Uterus (tissue), 4 donors: ENCODE measurements around the gene DNM1. TPM values are rescaled to one million over a fixed set of nuclear protein-coding genes. Genes with fewer than 3 reads are reported as not detected.
A peak's percentile ranks its signal among the peaks of the same experiment; 100 is the strongest.

Experiments
- DNase-seq, 2 donors: peaks; one replicate each; pipeline ENCODE4 v3.0.0-alpha.2; 2019 to 2020
- H3K27ac ChIP-seq, 2 donors: fragments of 200-600 bp; sonication (generic); 1 replicate in 1 of 2; 2 replicates in 1 of 2; pipeline ENCODE4 v1.5.1; 2016 to 2018
- H3K27me3 ChIP-seq, 2 donors: fragments of 200-600 bp; sonication (generic); one replicate each; pipeline ENCODE4 v1.5.1; 2018 to 2019; ENCODE audit warnings: control low read depth in 1 of 2
- H3K36me3 ChIP-seq, 2 donors: fragments of 200-600 bp; sonication (generic); one replicate each; pipeline ENCODE4 v1.5.1; 2019; ENCODE audit warnings: control low read depth in 1 of 2
- H3K4me1 ChIP-seq, 2 donors: fragments of 200-600 bp; sonication (generic); one replicate each; pipeline ENCODE4 v1.5.1; 2018 to 2019; ENCODE audit warnings: control low read depth in 1 of 2
- H3K4me3 ChIP-seq, 2 donors: fragments of 200-600 bp; sonication (generic); 1 replicate in 1 of 2; 2 replicates in 1 of 2; pipeline ENCODE4 v1.5.1; 2018 to 2019; ENCODE audit warnings: mild to moderate bottlenecking in 1 of 2
- H3K9me3 ChIP-seq, 2 donors: fragments of 200-600 bp; sonication (generic); one replicate each; pipeline ENCODE4 v1.5.1; 2019; ENCODE audit warnings: control low read depth in 1 of 2
- POLR2A ChIP-seq, 2 donors: fragments of 450-650 bp; IDR thresholded peaks; one replicate each; pipeline ENCODE4 v1.6.1; 2016; ENCODE audit warnings: antibody characterized with exemption in 2 of 2, mild to moderate bottlenecking in 1 of 2, moderate library complexity in 1 of 2
- intact Hi-C: fragments of 100-400 bp; cut with DNase I; formaldehyde crosslinking; loops from one replicate; pipeline ENCODE4 v1.15.1; 2023; ENCODE audit warnings: low total_unique reads
- total RNA-seq, 4 donors: library from RNA; depleted of rRNA in 3 of 4; stranded (reverse); fragments of >200 nt in 3 of 4; gene quantifications; one replicate each; pipeline versions ENCODE4 v1.1.0 to v1.2.4, GENCODE V29; 2014 to 2023
- TF ChIP-seq, protein P1 (sequence below), 4 experiments: fragments of 200-600 bp in 2 of 4; fragments of 450-650 bp in 2 of 4; sonication (generic) in 2 of 4; IDR thresholded peaks; one replicate each; pipeline ENCODE4 v1.5.1; 2016 to 2019; ENCODE audit warnings: antibody characterized with exemption in 4 of 4, mild to moderate bottlenecking in 2 of 4, moderate library complexity in 1 of 4
- donor health status: DM: yes; HTN: yes; CAD: no.

The DNM1 gene
- total RNA-seq, 4 donors from 2014 or later, result 5.0 to 71.5 (median 31.0) TPM

DNA sequence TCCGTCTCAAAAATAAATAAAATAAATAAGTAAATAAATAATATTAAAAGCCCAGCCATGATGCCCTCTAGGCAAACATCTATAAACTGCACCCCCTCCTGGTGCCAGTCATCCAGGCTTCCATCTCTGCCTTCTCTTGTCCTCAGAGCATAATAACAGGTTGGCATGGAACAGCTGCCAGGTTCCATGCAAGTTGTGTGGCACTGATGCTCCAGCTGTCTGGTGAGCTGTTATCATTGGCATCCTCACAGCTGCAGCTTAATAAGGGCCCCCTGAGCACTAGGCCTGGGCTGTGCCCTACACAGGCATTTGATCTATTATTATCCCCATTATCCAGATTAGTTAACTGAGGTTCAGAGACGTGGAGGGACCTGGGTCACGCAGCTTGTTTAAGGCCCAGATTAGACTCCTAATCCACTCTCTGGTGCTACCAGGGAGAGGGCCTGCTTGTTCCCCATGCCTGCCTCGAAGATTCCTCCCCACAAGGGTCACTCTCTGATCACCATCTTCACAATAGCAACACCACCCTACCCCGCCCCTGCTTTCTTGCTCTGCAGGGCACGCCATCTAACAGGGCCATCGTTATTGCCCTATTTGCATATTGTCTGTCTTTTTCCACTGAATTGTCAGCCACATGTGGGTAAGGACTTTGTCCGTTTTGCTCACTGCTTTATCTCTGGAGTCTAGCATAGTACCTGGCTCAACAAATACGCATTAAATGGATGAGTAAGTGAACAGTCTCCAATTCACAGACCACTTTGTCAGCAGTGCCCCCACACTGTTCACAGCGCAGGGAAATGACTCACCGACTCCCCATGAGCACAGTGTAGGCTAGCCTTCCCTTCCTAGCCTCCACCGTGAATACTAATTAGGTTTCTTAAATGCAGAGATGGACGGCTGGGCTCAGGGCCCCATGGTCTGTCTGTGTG, 1.5 kb upstream of the DNM1 start:
- H3K4me1 ChIP-seq, result peaks cover 0 to 8% of the 10 kb centered on the region in 2 donors
- no peak overlapping the region for H3K27ac ChIP-seq
- no peaks in the 10 kb centered on the region for H3K27me3 ChIP-seq
- H3K36me3 ChIP-seq, result no peaks in the 10 kb centered on the region
- DNase-seq, result no peak
- no peak overlapping the region for H3K4me3 ChIP-seq
- TF ChIP-seq, protein P1, sequence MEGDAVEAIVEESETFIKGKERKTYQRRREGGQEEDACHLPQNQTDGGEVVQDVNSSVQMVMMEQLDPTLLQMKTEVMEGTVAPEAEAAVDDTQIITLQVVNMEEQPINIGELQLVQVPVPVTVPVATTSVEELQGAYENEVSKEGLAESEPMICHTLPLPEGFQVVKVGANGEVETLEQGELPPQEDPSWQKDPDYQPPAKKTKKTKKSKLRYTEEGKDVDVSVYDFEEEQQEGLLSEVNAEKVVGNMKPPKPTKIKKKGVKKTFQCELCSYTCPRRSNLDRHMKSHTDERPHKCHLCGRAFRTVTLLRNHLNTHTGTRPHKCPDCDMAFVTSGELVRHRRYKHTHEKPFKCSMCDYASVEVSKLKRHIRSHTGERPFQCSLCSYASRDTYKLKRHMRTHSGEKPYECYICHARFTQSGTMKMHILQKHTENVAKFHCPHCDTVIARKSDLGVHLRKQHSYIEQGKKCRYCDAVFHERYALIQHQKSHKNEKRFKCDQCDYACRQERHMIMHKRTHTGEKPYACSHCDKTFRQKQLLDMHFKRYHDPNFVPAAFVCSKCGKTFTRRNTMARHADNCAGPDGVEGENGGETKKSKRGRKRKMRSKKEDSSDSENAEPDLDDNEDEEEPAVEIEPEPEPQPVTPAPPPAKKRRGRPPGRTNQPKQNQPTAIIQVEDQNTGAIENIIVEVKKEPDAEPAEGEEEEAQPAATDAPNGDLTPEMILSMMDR (IDR thresholded peaks at IDR 0.05), result no peak
- TF ChIP-seq POLR2A (IDR thresholded peaks at IDR 0.05), result no peak
- intact Hi-C loops, result no loop called here
- H3K9me3 ChIP-seq, result no peaks in the 10 kb centered on the region

- Histone ChIP-seq H3K36me3 (no peaks in the 10 kb centered on the region), H3K9me3 (no peaks in the 10 kb centered on the region), H3K27ac (peak overlapping the region in 1 of 2 donors; percentile 31), H3K27me3 (no peaks in the 10 kb centered on the region), H3K4me1 (peaks cover 0 to 8% of the 10 kb centered on the region in 2 donors), H3K4me3 (no peak overlapping the region)
- TF ChIP-seq, protein P1 (IDR thresholded peaks at IDR 0.05), result no peak
- TF ChIP-seq POLR2A (IDR thresholded peaks at IDR 0.05), result no peak
- DNase-seq, result no peak
- intact Hi-C loops, result no loop called here
Measured at GRCh38 chr9:128202648-128203023, 543 bp upstream of the DNM1 start.

DNA sequence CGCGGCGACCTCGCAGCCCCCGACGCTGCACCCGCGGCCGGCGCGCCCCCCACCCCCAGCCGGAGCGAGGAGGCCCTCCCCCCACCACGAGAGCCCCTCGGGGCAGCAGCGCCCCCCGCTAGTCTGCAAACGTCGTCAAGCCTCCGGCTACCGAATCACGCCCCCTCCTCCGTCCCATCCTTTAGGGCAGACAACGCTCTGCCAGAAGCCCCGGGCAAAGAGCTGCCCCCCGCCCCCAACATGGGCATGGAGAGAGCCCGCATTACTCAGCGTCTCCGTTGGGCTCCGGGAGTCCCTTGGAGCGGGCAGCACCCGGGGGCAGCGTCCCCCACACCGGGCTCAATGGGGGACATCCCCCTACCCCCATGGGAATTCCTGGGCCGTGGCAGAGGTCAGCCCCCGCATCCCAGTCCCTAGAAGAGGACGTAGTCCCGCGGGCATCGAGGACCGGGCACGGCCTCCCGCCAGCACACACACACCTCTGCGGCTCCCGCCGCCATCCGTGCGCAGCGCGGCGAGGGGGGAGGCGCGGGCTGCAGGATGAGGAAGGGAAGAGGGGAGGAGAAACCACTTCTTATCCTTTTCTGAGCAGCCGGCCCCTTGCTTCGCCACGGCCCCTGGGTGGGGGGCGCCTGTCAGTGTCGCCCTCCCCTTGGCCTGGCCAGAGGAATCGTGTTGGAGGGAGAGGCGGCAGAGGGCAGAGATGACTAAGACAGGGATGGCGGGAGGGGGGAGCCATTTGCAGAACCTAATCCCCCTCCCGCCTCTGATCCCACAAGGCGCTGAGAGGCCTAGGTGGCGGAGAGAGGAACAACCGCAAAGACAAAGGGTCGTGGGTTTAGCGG, 750 bp downstream of the DNM1 start:
- DNase-seq, result peak in 1 of 2 donors; percentile 52
- peak overlapping the region; percentile 53 for H3K4me3 ChIP-seq
- intact Hi-C loops, result no loop called here
- no peaks in the 10 kb centered on the region for H3K27me3 ChIP-seq
- H3K4me1 ChIP-seq, result peaks cover 0 to 8% of the 10 kb centered on the region in 2 donors
- no peaks in the 10 kb centered on the region for H3K36me3 ChIP-seq
- H3K9me3 ChIP-seq, result no peaks in the 10 kb centered on the region
- no peak for TF ChIP-seq POLR2A (IDR thresholded peaks at IDR 0.05)
- TF ChIP-seq, protein P1 (IDR thresholded peaks at IDR 0.05), result no peak
- H3K27ac ChIP-seq, result peak overlapping the region; percentile 17 to 79

DNA sequence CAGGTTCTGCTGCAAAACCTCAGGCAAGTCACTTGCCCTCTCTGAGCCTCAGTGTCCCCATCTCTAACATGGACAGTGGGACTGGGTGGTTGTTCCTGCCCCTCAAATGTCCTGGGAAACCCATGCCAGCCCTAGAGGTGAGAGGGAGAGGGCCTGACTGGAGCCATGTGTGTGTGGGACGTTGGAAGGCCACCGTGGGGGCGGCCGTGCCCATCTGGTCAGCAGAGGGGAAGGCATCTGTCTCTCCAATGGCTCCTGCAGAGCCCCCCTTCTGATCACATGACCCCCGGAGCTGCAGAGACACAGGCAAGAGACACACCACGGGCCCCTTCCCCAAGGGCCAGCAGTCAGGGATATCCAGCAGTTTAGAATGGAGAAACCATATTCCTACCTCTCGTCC, 1.7 kb downstream of the DNM1 start:
- peak overlapping the region in 1 of 2 donors; percentile 79 for H3K27ac ChIP-seq
- no peaks in the 10 kb centered on the region for H3K27me3 ChIP-seq
- intact Hi-C loops, result no loop called here
- no peaks in the 10 kb centered on the region for H3K9me3 ChIP-seq
- no peak for TF ChIP-seq POLR2A (IDR thresholded peaks at IDR 0.05)
- TF ChIP-seq, protein P1 (IDR thresholded peaks at IDR 0.05), result no peak
- peak overlapping the region in 1 of 2 donors; percentile 53 for H3K4me3 ChIP-seq
- peaks cover 0 to 8% of the 10 kb centered on the region in 2 donors for H3K4me1 ChIP-seq
- H3K36me3 ChIP-seq, result no peaks in the 10 kb centered on the region
- no peak for DNase-seq
